HG03045 (cell line): ENCODE results near the gene BNC2.
"Not testable (repeated sequence)": the region's sequence is repeated elsewhere in the genome, so short reads cannot be mapped to it uniquely, and the experiment has no call there.

Experiments
- ATAC-seq: cut with Tn5 transposase; IDR thresholded peaks from one replicate; pipeline ENCODE4 v1.9.1; 2021; ENCODE audit warnings: mild to moderate bottlenecking, moderate library complexity; ENCODE audit not compliant: unreplicated experiment

BNC2 gene

GRCh38 chr9:16553869-16554540, 316.5 kb downstream of the BNC2 start:
- ATAC-seq: no peak

GRCh38 chr9:16552252-16552651, 318.2 kb downstream of the BNC2 start:
- no peak for ATAC-seq

- no peak for ATAC-seq
These were observed 318.8 kb downstream of the BNC2 start for GRCh38 chr9:16551692-16552091.

GRCh38 chr9:16545639-16546038, 324.8 kb downstream of the BNC2 start:
- ATAC-seq: no peak

GRCh38 chr9:16544842-16545241, 325.6 kb downstream of the BNC2 start:
- ATAC-seq: no peak

- ATAC-seq: no peak
These were observed 326.8 kb downstream of the BNC2 start for GRCh38 chr9:16543686-16544085.

- no peak for ATAC-seq
These were observed 327.2 kb downstream of the BNC2 start for GRCh38 chr9:16543225-16543624.

GRCh38 chr9:16542290-16542689, 328.2 kb downstream of the BNC2 start:
- ATAC-seq: no peak

GRCh38 chr9:16540743-16541613, 329.5 kb downstream of the BNC2 start:
- ATAC-seq: no peak

- not testable (repeated sequence) for ATAC-seq
These were observed 330.8 kb downstream of the BNC2 start for GRCh38 chr9:16539626-16540025.

- ATAC-seq: no peak
These were observed 334.9 kb downstream of the BNC2 start for GRCh38 chr9:16535555-16535954.

- no peak for ATAC-seq
These were observed 337.6 kb downstream of the BNC2 start for GRCh38 chr9:16532681-16533450.

- ATAC-seq: no peak
These were observed 338.2 kb downstream of the BNC2 start for GRCh38 chr9:16532272-16532671.

- no peak for ATAC-seq
These were observed 339.5 kb downstream of the BNC2 start for GRCh38 chr9:16530669-16531642.

- no peak for ATAC-seq
These were observed 342.9 kb downstream of the BNC2 start for GRCh38 chr9:16527573-16527972.

- ATAC-seq: no peak
These were observed 344.1 kb downstream of the BNC2 start for GRCh38 chr9:16526380-16526779.

- no peak for ATAC-seq
These were observed 345.6 kb downstream of the BNC2 start for GRCh38 chr9:16524823-16525222.

- ATAC-seq: no peak
These were observed 346.4 kb downstream of the BNC2 start for GRCh38 chr9:16524078-16524477.

GRCh38 chr9:16521868-16522411, 348.5 kb downstream of the BNC2 start:
- ATAC-seq: no peak

GRCh38 chr9:16519001-16519400, 351.5 kb downstream of the BNC2 start:
- ATAC-seq: no peak
